HG03432 (cell line): ENCODE data around the gene WNT4.

Experiments
- ATAC-seq: cut with Tn5 transposase; IDR thresholded peaks from one replicate; pipeline ENCODE4 v1.9.1; 2021; ENCODE audit warnings: mild to moderate bottlenecking, moderate library complexity; ENCODE audit not compliant: unreplicated experiment

WNT4 gene

GRCh38 chr1:22132517-22133235 lies 10.2 kb downstream of the WNT4 start:
- no peak for ATAC-seq

GRCh38 chr1:22131875-22132486 lies 10.9 kb downstream of the WNT4 start:
- no peak for ATAC-seq

GRCh38 chr1:22131062-22131461 lies 11.8 kb downstream of the WNT4 start:
- no peak for ATAC-seq

GRCh38 chr1:22129501-22130117 lies 13.3 kb downstream of the WNT4 start:
- ATAC-seq, result no peak

- no peak for ATAC-seq
These were observed 14.5 kb downstream of the WNT4 start for GRCh38 chr1:22128392-22128791.

GRCh38 chr1:22127731-22128130 lies 15.2 kb downstream of the WNT4 start:
- ATAC-seq, result no peak

GRCh38 chr1:22127248-22127647 lies 15.6 kb downstream of the WNT4 start:
- no peak for ATAC-seq

GRCh38 chr1:22126531-22126930 lies 16.4 kb downstream of the WNT4 start:
- no peak for ATAC-seq

- ATAC-seq, result no peak
These were observed 18.2 kb downstream of the WNT4 start for GRCh38 chr1:22124592-22125229.

- no peak for ATAC-seq
These were observed 18.9 kb downstream of the WNT4 start for GRCh38 chr1:22123901-22124404.

GRCh38 chr1:22123071-22123390 lies 19.9 kb downstream of the WNT4 start:
- no peak for ATAC-seq

- no peak for ATAC-seq
These were observed 20.4 kb downstream of the WNT4 start for GRCh38 chr1:22122273-22123070.

GRCh38 chr1:22121421-22121911 lies 21.4 kb downstream of the WNT4 start:
- no peak for ATAC-seq

GRCh38 chr1:22120469-22120790 lies 22.5 kb downstream of the WNT4 start:
- ATAC-seq, result no peak

GRCh38 chr1:22119626-22120468 lies 23.1 kb downstream of the WNT4 start:
- ATAC-seq, result no peak

- peak; percentile 6 for ATAC-seq
These were observed 24.5 kb downstream of the WNT4 start for GRCh38 chr1:22118291-22118992.

GRCh38 chr1:22117851-22118250 lies 25.0 kb downstream of the WNT4 start:
- ATAC-seq, result no peak

GRCh38 chr1:22117238-22117637 lies 25.7 kb downstream of the WNT4 start:
- ATAC-seq, result no peak

- ATAC-seq, result no peak
These were observed 27.6 kb downstream of the WNT4 start for GRCh38 chr1:22115286-22115685.
